Measurements from ENCODE around the gene HBQ1.

DNA sequence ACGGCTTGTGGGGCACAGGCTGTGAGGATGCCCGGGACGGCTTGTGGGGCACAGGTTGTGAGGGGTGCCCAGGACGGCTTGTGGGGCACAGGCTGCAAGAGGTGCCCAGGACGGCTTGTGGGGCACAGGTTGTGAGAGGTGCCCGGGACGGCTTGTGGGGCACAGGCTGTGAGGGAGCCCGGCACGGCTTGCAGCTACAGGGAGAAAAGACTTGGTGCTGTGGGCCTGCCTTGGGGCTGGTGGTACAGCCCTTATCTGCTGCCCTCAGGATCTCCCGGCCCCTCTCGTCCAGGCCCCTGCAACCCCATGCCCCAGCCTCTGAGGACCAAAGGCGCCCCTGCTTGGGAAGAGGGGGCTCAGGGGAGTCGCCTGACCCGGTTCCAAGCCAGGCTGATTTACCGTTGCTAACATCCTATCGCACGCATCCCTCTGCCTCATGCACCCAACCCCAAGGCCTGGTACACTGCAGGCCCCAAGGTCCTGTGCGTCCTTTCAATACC, 19.5 kb upstream of the HBQ1 start:
- TF ChIP-seq CTCF (IDR thresholded peaks at IDR 0.05) = no peak
- TF ChIP-seq POLR2A (IDR thresholded peaks at IDR 0.05; ENCODE audit: low read depth) = no peak
- no peak for TF ChIP-seq POLR2AphosphoS5 (IDR thresholded peaks at IDR 0.05)
- no peak for TF ChIP-seq EP300 (IDR thresholded peaks at IDR 0.05)

Measured in esophagus muscularis mucosa (tissue), 4 donors.